Activated effector memory CD4-positive, alpha-beta T cell treated with anti-CD3 and anti-CD28 coated beads, Interleukin-2, amount 50 U/mL, for 16 hours (primary cell): Measurements from ENCODE around the gene SAP130.

Experiments
- DNase-seq: peaks from one replicate; pipeline ENCODE4 v3.0.0-alpha.2; 2020

The SAP130 gene

DNA sequence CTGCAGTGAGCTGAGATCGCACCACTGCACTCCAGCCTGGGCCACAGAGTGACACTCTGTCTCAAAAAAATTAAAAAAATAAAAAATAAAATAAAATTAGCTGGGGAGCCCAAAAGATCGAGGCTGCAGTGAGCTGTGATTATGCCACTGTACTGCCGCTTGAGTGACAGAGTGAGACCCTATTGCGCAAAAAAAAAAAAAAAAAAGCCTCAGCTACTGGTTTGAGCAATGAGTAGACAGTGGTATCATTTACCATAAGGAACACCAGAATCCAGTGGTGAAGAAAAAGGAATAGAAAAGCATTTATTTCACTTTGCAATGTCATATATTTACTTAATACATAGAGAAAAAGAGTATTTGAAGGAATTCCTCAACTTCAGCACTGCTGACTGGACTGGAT lies 3.0 kb downstream of the SAP130 start:
- no peak for DNase-seq

DNA sequence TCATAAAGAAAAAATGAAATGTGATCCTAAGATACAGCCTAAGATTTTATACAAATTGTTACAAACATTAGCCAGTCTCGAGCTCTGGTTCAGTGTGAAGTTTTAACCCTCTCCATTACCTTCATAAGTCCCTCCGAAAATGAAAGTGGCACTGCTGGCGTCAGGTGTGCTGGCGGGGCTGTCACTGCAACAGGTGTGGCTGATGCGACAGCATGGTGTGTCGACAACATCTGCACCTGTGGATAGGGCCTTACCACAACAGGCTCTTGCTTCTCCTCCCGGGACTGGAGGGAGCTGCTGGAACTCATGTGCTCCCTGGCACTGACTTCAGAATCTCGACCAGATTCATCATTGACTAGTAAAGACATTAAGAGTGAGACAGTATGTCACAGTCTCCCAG lies 10.3 kb downstream of the SAP130 start:
- DNase-seq = no peak

DNA sequence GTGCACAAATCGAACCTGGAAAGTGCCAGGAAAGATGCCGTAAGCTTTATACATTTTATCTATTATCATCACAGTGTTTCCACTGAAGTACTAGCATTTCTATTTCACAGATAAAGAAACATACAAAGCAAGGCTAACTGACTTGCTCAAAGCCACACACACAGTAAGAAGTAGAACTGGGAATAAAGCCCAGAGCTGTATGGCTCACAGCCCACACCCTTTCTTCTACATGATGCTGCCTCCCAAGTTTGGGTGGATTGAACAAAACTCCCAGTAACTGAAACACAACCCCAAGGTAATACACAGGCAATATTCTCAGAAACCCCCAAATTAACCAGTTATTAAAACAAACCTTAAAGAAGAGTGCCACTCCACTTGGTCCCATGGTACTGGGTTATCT lies 11.2 kb downstream of the SAP130 start:
- DNase-seq = no peak

DNA sequence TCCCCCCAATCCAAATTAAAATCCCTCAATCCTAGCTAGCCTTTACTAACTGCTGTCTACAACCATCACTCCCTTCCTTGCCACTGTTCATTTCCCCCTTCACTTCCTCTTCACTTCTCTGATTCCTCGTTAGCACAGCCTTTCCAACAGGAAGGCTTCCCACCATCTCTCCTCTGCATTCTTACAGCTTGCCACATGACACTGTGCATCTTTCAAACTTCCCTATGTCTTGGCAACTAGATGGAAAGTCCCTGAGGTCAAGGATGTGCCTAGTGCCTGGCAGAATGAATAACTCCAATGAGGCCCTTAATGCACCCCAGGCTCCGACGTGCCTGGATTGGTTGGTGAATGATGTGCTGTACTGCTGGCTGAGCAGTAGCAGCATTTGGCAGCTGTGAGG lies 15.2 kb downstream of the SAP130 start:
- no peak for DNase-seq

DNA sequence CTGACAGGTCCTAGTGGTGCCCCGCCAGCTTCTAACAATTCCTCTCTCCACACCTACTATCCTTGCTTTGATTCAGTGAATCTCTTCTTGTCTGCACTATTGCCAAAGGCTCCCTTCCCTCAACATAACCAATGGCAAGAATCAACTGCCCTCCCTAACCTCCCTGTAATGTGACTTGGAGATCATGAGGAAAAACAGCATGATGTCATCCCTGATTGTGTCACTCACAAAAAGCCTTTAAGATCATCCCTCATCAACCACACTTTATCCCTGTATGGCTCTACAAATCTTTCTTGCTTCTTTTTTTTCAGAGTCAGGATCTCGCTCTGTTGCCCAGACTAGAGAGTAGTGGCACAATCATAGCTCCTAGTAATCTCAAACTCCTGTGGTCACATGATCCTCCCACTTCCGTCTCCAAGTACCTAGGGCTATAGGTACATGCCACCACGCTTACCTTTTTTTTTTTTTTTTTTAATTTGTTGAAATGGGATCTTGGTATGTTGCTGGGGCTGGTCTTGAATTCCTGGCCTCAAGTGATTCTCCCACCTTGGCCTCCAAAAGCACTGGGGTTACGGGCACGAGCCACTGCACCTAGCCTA lies 19.7 kb downstream of the SAP130 start:
- no peak for DNase-seq

DNA sequence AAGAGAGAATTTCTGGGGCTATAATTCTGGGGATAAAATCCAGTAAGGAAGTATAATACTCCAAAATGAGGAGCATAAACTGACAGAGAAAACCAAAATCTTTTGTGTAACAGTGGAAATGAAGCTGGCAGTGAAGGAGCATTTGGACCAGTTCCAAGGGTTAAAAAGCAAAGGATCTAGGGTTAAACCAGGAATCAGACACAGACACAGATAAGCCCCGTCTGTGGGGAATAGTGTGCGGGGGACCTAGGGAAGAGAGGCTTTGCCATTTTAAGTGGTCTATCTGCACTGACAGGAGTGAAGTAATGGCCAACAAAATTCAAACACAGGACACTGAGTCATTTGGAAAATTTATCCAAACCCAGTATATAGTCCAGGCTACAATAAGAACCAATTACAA lies 23.4 kb downstream of the SAP130 start:
- DNase-seq = no peak

DNA sequence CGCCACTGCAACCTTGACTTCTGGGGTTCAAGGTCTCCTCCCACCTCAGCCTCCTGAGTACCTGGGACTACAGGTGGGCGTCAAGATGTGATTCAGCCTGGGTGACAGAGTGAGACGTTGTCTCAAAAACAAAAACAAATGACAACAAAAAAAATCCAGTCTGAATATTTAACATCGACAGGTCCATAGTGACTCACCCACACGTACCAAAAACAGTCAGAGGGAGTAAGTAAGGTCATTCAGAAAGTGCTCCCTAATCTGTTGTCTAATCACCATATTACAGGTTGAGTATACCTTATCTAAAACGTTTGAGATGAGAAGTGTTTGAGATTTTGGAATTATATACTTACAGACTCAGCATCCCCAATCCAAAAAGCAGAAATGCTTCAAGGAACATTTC lies 24.4 kb downstream of the SAP130 start:
- DNase-seq = no peak

DNA sequence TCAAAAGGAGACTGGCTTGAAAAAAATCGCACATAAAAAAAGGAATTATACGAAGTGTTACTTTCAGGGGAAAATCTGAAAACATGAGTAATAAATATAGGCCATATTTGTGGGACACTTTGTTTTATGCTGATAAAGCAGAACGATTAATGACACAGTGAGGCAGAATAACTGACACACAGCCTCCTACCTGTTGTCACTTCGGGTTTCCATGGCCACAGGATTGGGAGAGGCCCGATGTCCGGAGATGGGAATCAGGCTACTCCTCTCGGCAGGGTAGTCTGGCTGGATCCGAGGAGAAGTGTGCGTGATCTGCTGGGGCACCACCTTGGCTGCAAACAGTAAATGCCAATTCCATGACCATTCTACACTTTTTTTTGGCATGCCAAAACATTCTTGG lies 31.7 kb downstream of the SAP130 start:
- DNase-seq = no peak

DNA sequence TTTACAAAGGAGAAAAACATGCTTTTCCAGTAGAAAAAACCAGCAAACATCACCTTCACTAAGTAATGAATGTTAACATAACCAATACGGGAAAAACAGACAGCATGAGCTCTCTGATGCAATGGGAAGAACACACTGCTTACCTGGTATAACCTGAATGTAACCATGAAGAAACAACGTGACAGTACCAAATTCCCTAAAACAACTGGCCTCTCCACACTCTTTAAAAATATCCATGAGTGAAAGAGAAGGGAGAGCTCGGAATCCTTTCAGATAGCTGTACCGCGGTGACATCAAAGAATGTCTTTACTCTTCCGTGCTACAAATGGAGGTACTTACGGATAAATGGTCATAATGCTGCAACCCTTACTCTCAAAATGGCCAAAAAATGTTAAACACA lies 32.1 kb downstream of the SAP130 start:
- no peak for DNase-seq

DNA sequence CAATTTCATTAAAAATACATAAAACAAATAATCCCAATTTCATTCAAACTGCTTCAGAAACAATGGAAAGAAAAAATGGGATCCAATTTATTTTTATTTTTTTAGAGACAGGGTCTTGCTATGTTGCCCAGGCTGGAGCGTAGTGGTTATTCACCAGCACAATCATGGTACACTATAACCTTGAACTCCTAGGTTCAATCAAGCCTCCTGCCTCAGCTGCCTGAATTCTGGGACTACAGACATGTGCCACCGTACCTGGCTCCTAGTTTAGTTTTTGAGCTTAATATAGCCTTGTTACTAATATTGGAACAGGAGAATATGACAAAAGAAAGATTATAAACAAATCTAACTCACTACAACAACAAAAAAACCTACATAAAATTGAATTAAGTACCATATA lies 34.2 kb downstream of the SAP130 start:
- DNase-seq = no peak

DNA sequence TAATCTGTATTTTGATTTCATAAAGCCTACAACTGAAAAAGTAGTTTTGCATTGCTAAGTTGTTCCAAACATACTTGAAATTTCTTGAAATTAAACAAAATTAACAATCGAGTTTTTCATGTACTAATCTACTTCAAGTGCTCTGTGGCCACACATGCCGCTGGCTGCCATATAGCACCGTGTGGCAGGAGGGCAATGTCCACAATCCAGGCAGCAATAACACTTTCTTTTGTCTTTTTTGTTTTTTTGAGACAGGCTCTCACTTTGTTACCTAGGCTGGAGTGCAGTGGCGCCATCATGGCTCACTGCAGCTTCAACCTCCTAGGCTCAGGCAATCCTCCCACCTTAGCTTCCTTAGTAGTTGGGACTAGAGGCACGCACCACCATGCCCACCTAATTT lies 36.1 kb downstream of the SAP130 start:
- DNase-seq = no peak

DNA sequence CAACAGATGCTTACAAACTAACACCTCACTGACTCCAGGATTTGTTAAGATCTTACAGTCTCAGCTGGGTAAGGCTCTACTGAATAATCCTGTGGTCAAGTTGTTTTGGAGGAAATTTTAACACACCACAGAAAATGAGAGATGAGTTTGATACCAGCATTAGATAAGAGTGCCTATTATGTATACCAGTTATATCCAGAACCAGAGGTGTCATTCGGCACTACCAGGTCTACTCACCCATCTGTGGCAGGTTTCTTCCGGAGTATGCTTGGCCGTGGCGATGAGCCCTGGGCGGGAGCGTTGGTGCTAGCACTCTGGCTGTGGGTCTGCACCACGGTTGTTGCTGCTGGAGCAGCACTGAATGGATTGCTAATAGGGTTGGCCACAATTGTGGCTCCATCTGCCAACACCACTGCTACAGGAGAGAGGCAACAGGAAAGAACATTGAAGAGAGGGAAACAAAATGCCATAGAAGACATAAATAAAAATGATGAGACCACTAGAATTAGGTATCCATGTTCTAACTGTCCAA lies 41.2 kb downstream of the SAP130 start:
- DNase-seq = no peak

DNA sequence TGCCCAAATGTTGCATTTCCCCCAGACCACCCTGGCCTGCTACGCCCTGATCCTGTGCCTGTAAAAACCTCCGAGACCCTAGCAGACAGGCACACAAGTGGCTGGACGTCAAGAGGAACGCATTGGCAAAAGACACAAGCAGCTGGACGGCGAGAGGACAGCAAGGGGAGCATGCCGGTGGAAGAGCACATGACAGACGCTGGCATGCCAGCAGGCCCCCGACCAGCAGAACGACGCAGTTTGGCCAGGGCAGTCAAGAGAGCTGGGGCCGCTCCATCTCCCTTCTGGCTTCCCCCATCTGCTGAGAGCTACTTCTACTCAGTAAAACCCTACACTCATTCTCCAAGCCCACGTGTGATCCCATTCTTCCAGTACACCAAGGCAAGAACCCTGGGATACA lies 42.1 kb downstream of the SAP130 start:
- DNase-seq = no peak

DNA sequence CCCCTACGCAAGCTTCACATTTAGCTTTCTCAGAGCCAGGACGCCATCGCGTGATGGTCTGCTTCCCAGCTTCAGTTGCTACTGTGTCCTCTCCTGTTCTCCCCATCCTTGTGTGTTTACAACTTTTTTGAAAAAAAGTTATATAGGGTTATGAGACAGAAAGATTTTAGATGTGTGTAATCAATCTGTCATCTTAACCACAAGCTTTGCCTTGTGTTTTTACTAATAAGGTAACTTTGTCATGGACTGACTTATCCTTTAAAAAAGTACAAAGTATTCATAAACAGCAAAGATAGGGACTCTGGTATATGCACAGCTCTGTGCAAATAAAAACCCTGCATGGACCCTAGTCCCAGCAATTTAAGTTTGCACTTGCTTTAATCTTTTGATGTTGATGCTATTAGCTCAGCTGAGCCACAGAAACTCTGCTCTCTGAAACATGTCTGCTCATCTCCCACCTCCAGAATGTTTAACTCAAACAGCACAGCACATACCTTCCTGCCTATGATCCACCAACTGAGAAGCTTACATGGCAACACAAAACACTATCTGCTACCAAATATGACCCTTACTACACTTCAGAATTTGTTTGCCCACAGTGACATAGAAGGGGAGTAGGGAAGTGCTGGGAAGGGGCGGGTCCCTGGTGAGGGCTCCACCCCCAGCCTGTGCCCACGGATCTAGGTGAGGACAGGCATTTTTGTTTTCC lies 42.7 kb downstream of the SAP130 start:
- DNase-seq = no peak

DNA sequence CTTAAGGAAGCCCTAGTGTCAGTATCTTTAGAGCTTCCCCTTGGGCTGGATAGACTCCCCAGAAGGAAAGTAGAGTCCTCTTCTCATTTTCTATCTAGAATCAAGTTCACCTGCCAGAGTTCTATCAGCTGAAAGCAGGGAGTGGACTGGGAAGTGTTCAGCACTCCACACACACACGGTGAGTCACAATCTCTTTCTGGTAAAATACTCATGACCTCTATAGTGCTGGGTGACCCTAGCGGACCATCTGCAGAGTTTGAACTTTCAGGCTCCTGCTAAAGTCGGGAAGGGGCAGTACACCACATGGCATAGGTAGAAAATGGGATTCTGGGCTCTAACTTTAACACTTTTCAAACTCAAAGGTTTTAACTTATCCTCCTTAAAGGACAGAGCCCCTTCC lies 43.3 kb downstream of the SAP130 start:
- no peak for DNase-seq

DNA sequence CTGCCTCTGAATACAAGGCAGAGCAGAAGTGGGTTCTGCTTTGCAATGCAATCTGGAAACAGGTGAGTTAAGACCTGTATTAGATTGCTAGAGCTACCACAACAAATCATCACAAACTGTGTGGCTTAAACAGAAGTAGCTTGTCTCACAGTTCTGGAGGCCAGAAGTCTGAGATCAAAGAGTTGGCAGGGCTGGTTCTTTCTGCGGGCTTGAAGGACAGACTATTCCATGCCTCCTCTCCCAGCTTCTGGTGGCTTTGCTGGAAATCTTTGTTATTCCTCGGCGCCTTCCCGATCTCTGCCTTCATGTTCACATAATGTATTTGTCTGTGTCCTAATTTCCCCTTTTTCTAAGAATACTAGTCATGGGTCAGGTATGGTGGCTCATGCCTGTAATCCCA lies 58.4 kb downstream of the SAP130 start:
- DNase-seq = no peak

DNA sequence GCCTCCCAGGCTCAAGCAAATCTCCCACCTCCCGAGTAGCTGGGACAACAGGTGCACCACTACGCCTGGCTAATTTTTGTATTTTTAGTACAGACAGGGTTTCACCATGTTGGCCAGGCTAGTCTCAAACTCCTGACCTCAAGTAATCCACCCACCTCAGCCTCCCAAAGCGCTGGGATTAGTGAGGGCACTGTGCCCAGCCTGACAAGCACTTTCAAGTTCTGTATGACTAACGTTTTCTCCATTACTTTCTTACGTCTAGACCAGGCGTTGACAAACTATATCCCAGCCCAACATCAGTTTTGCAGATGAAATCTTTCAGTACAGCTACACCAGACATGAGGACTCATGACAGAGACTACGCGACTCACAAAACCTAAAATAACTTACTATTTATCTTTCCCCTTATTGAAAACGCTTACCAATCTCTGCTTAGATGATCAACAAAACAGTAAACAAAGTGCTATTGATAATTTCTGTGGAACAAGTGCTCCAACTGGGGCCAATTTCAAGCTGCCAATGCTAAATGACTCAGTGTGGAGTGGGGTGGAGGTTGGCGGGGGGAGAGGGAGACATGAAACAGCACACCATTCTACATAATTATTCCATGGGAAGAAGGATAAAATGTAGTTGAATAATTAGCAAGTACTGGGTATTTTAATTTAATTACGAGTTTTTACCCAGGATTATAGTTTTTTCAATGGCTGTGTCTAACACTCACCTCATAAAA lies 59.1 kb downstream of the SAP130 start:
- no peak for DNase-seq

DNA sequence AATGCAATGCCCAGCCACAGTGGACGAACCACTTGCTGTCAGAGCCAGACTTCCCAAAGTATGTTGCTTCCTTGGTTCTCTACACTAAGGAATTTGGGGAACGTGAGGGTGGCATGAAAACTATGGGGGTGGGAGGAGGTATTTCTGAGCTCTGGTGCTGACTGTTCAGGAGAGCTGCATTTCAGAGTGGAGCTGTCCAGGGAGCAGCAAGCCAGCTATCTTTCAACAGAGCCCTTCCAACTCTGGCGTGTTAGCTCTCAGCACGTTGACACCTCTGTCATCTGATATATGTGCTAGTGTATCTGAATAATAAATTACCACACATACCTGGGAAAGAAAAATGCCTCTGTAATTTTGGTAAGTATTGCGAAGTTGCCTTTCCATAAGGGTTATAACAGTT lies 66.1 kb downstream of the SAP130 start:
- no peak for DNase-seq

DNA sequence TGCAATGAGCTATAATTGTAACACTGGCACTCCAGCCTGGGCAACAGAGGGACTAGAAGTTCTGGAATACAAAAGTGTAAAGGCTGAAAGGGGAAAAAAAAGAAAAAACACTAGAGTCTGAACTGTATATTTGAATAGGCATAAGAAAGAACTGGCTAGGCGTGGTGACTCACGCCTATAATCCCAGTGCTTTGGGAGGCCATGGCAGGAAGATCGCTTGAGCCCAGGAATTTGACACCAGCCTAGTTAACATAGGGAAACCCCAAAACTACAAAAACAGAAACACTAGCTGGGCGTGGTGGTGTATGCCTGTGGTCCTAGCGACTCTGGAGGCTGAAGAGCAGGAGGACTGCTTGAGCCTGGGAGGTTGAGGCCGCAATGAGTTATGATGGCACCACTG lies 70.6 kb downstream of the SAP130 start:
- DNase-seq = no peak

DNA sequence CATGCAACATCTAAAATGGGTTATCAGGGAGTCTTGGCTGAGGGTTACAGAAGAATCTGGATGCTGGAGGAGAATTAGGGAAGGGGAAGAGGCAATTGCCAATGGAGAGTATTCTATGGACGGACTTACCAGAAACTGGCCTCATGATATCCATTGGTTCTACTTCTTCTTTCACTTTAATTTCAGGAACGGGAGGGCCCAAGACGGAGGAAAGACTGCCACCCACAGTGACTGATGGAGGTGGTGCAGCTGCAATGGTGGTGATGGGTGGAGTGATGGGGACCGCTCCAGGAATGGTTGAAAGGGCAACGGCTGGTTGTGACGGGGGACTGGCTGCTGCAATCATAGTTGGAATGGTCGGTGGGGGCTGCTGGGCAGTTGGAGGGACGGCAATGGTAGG lies 73.0 kb downstream of the SAP130 start:
- no peak for DNase-seq

DNA sequence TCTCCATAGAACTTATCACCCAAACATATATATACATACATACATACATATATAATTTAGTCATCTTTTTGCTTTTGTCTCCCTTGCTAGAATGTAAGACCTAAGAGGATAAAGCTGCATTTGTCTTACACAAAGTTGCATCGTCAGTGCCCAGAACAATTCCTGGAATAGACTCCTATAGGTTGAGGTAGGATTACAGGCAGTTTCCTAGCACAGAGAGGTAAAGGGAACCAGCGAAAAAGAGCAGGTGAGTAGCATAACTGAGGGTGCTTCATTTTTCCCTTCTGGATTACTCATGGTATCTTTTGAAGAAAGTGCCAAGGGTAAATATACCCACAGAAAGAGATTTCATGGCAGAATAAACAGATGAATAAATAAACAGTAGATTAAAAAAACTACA lies 74.0 kb downstream of the SAP130 start:
- DNase-seq = no peak

DNA sequence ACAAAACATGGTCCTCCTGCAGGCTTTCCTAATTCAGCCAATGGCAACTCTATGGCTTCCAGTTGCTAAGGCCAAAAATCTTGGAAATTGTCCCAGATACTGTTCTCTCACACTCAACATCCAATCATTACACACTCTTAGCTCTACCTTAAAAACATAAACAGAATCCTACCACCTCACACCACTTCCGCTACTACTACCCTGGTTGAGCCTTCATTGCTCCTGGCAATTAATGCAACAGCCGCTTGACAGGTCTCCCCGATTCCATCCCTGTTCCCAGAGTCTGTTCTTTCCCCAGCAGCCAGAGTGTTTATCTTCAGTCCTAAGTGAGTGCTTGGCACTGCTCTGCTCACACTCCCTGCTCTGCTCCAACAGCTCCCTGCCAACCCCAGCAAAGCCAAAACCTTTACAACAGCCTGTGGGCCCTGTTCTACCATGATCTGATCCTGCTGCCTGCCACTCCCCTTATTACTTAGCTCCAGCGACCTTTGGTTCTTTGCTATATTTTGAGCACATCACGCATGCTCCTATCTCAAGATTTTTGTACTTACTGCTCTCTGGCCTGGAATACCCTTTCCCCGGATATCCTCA lies 74.6 kb downstream of the SAP130 start:
- no peak for DNase-seq

DNA sequence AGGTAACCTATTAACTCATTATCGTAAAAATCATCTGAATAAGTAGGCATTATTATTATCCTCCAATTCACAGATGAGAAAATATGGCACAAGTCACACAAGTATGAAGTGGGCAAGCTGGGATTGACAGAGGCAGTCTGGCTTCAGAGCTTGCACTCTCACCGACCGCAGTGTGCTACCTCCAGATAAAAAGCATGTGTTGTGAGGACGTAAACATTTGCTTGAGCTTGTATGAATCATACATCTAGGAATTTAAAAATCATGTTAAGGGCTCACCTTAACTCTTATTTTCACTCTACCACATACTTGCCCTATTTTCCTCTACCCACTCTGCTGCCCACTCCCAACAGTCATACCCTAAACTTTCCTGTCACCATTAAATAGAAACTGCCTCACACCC lies 76.8 kb downstream of the SAP130 start:
- DNase-seq = no peak

DNA sequence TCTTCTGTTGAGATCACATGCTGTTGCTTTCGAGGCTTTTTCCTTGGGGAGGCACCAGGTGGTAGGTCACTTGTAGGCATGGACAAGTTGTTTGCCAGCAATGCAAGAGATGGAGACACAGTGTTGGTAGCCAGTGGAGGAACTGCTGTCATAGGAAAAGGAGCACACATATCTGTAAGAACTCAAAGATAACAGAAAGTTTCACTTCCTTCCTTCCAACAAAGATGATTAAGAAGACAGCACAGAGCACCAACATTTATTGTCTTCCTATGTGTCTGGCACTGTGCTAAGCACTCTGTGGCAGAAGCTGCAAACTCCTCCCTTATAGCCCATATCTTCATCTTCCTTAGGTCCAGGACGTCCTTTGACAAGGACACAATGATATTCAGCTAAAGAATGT lies 77.6 kb downstream of the SAP130 start:
- no peak for DNase-seq
